OCI-LY7 (cell line): ENCODE data around the gene FOXL3. TPM values are rescaled to one million over a fixed set of nuclear protein-coding genes. Genes with fewer than 3 reads are reported as not detected.

Source experiments
- BruUV-seq: library from RNA; stranded (reverse); fragments of 400-500 nt; replicated peaks from 2 replicates; lab custom pipeline; 2021; lab: Mats Ljungman, UMichigan
- CTCF ChIA-PET: fragments of 300-600 bp; sonication (Branson Sonifier 250); formaldehyde crosslinking; loops from one replicate; lab custom pipeline; 2022; ENCODE audit warnings: antibody characterized with exemption; ENCODE audit not compliant: unreplicated experiment; lab: Charles Lee
- POLR2A ChIA-PET: fragments of 300-600 bp; sonication (Branson Sonifier 250); formaldehyde crosslinking; loops from one replicate; lab custom pipeline; 2022; ENCODE audit warnings: antibody characterized with exemption; lab: Charles Lee
- DNase-seq: peaks from one replicate; pipeline ENCODE4 v3.0.0-alpha.2; 2015; ENCODE audit warnings: low spot score
- H2AFZ ChIP-seq: fragments of 200-600 bp; sonication (generic), shearing (Covaris generic); 2 replicates; pipeline ENCODE4 v1.6.1; 2014; ENCODE audit warnings: mild to moderate bottlenecking, antibody characterized with exemption, low read length, moderate library complexity
- H3K27ac ChIP-seq: fragments of 200-600 bp; sonication (generic); 2 replicates; pipeline ENCODE4 v1.5.1; 2014; ENCODE audit warnings: mixed run types, low read depth, mild to moderate bottlenecking, moderate library complexity, low read length, inconsistent platforms; ENCODE audit not compliant: poor library complexity, severe bottlenecking
- H3K36me3 ChIP-seq: fragments of 200-600 bp; sonication (generic); 2 replicates; pipeline ENCODE4 v1.6.1; 2014; ENCODE audit warnings: mild to moderate bottlenecking, antibody characterized with exemption, low read length, moderate library complexity, mixed read lengths; ENCODE audit not compliant: insufficient read depth
- H3K4me1 ChIP-seq: fragments of 200-600 bp; sonication (generic); 2 replicates; pipeline ENCODE4 v1.5.1; 2014; ENCODE audit warnings: mild to moderate bottlenecking, low read length; ENCODE audit not compliant: insufficient read depth, poor library complexity, severe bottlenecking
- H3K4me2 ChIP-seq: fragments of 200-600 bp; sonication (generic); 2 replicates; pipeline ENCODE4 v1.6.1; 2014; ENCODE audit warnings: mild to moderate bottlenecking, low read length
- H3K4me3 ChIP-seq: fragments of 200-600 bp; sonication (generic); 2 replicates; pipeline ENCODE4 v1.5.1; 2014; ENCODE audit warnings: mild to moderate bottlenecking, low read depth, low read length; ENCODE audit not compliant: poor library complexity, severe bottlenecking
- H3K79me2 ChIP-seq: fragments of 200-600 bp; sonication (generic); 2 replicates; pipeline ENCODE4 v1.6.1; 2016; ENCODE audit warnings: low read depth, mild to moderate bottlenecking, low read length, moderate library complexity, mixed read lengths; ENCODE audit not compliant: insufficient read depth
- H3K9me2 ChIP-seq: fragments of 200-600 bp; sonication (generic); 2 replicates; pipeline ENCODE4 v1.6.1; 2016; ENCODE audit warnings: mild to moderate bottlenecking, low read length, mixed read lengths; ENCODE audit not compliant: insufficient read depth
- H3K9me3 ChIP-seq: fragments of 200-600 bp; sonication (generic); 2 replicates; pipeline ENCODE4 v1.6.1; 2014; ENCODE audit warnings: mild to moderate bottlenecking, mixed run types, low read length, mixed read lengths
- H4K20me1 ChIP-seq: fragments of 200-600 bp; sonication (generic); 2 replicates; pipeline ENCODE4 v1.6.1; 2014; ENCODE audit warnings: mild to moderate bottlenecking, antibody characterized with exemption, low read length, moderate library complexity, mixed read lengths; ENCODE audit not compliant: insufficient read depth
- EZH2phosphoT487 ChIP-seq: fragments of 200-600 bp; sonication (generic); IDR thresholded peaks from 2 replicates; pipeline ENCODE4 v1.6.1; 2018; ENCODE audit warnings: low read depth, borderline replicate concordance, mild to moderate bottlenecking, mixed run types, antibody characterized with exemption, low read length, moderate library complexity, mixed read lengths
- intact Hi-C: fragments of 100-400 bp; cut with micrococcal nuclease; formaldehyde crosslinking; loops from one replicate; pipeline ENCODE4 v1.10.0; 2022; ENCODE audit not compliant: unreplicated experiment
- total RNA-seq, 2 experiments: library from RNA; depleted of rRNA in 1 of 2; stranded (reverse); fragments of >200 nt in 1 of 2; shearing (Covaris generic) in 1 of 2; gene quantifications; 2 replicates each; pipeline ENCODE4 v1.2.3, GENCODE V29; 2014 to 2022
- TF ChIP-seq, protein P1 (sequence below): fragments of 200-600 bp; sonication (generic); conservative IDR thresholded peaks from 2 replicates; pipeline ENCODE4 v1.5.1; 2014; ENCODE audit warnings: mild to moderate bottlenecking, antibody characterized with exemption, low read length, moderate library complexity, mixed read lengths

Gene FOXL3
- total RNA-seq, 2 experiments from 2014 or later, result not detected

DNA sequence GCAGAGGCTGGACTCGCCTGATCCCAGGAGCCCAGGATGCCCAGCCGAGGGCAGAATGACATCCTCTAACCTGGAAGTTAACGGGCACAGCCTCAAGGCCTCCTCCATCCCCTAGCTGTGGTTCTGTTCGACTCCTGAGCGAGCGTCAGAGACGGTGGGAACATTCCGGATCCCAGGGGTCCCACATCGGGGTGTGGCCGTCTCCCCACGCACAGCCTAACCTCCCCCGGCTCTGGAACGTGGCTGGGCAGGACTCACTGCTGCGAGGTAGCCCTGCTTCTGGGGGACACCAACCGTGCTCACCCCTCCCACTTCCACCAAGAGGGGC lies 8.4 kb downstream of the FOXL3 start:
- intact Hi-C loops, result no loop called here
- Histone ChIP-seq H3K4me3 (no peak overlapping the region), H2AFZ (no peak overlapping the region), H3K9me2 (no peaks in the 10 kb centered on the region), H3K4me2 (no peak overlapping the region), H3K27ac (no peak overlapping the region), H3K36me3 (no peaks in the 10 kb centered on the region), H4K20me1 (no peaks in the 10 kb centered on the region), H3K79me2 (no peaks in the 10 kb centered on the region), H3K4me1 (no peaks in the 10 kb centered on the region), H3K9me3 (no peaks in the 10 kb centered on the region)
- no peak for DNase-seq
- CTCF ChIA-PET, result no interaction called here
- no peak for TF ChIP-seq EZH2phosphoT487
- TF ChIP-seq, protein P1, sequence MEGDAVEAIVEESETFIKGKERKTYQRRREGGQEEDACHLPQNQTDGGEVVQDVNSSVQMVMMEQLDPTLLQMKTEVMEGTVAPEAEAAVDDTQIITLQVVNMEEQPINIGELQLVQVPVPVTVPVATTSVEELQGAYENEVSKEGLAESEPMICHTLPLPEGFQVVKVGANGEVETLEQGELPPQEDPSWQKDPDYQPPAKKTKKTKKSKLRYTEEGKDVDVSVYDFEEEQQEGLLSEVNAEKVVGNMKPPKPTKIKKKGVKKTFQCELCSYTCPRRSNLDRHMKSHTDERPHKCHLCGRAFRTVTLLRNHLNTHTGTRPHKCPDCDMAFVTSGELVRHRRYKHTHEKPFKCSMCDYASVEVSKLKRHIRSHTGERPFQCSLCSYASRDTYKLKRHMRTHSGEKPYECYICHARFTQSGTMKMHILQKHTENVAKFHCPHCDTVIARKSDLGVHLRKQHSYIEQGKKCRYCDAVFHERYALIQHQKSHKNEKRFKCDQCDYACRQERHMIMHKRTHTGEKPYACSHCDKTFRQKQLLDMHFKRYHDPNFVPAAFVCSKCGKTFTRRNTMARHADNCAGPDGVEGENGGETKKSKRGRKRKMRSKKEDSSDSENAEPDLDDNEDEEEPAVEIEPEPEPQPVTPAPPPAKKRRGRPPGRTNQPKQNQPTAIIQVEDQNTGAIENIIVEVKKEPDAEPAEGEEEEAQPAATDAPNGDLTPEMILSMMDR, result no peak
- POLR2A ChIA-PET, result no interaction called here
- no TSS peak for BruUV-seq

DNA sequence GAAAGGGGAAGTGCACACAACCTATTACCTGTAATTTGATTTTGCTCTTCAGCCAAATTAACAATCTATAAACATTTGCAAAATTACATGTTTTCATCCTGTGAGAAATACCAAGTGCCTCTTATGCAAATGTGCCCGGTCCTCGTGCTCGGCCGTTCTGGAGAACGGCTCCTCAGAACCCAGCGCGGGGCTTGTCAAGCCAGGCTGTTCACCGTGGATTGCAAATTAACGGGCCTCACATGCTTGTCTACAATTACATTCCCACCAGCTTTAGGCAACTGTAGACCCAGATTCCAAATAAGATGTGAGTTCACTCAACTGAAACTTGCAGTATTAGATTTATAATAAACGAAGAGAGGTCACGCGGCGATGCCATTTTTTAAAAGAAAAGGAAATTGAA lies 8.8 kb downstream of the FOXL3 start:
- no TSS peak for BruUV-seq
- H2AFZ ChIP-seq, result no peak overlapping the region
- ChIA-PET CTCF (no interaction called here), POLR2A (no interaction called here)
- no peaks in the 10 kb centered on the region for H3K9me3 ChIP-seq
- H3K36me3 ChIP-seq, result no peaks in the 10 kb centered on the region
- TF ChIP-seq EZH2phosphoT487, result no peak
- TF ChIP-seq, protein P1, result no peak
- H3K9me2 ChIP-seq, result no peaks in the 10 kb centered on the region
- H4K20me1 ChIP-seq, result no peaks in the 10 kb centered on the region
- H3K79me2 ChIP-seq, result no peaks in the 10 kb centered on the region
- no peaks in the 10 kb centered on the region for H3K4me1 ChIP-seq
- no peak overlapping the region for H3K27ac ChIP-seq
- intact Hi-C loops, result no loop called here
- no peak overlapping the region for H3K4me3 ChIP-seq
- no peak for DNase-seq
- no peak overlapping the region for H3K4me2 ChIP-seq

DNA sequence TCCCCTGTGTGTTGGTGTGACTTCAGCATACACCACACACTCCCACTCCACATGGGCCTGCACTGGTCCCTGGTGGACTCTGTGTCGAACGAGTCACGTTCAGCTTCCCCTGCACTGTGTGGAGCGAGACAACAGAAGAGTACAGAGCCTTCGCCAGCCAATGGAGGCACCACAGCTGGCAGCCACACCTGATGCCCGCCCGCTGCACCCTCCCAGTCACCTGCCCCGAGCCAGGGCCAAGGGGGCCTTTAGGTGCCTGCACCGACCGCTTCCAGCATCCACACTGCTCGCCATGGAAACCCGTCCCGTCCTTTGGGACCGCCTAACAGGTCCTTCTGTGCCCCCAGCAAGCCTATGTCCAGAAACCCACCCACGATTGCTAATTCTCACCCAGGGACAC lies 9.2 kb downstream of the FOXL3 start:
- H3K79me2 ChIP-seq, result no peaks in the 10 kb centered on the region
- no peak for DNase-seq
- BruUV-seq, result no TSS peak
- TF ChIP-seq, protein P1, result no peak
- no peak for TF ChIP-seq EZH2phosphoT487
- H3K9me3 ChIP-seq, result no peaks in the 10 kb centered on the region
- ChIA-PET POLR2A (no interaction called here), CTCF (no interaction called here)
- H3K4me3 ChIP-seq, result no peak overlapping the region
- no peak overlapping the region for H3K4me2 ChIP-seq
- H3K9me2 ChIP-seq, result no peaks in the 10 kb centered on the region
- H3K36me3 ChIP-seq, result no peaks in the 10 kb centered on the region
- H2AFZ ChIP-seq, result no peak overlapping the region
- H4K20me1 ChIP-seq, result no peaks in the 10 kb centered on the region
- intact Hi-C loops, result no loop called here
- H3K27ac ChIP-seq, result no peak overlapping the region
- no peaks in the 10 kb centered on the region for H3K4me1 ChIP-seq
